GM12878 (cell line): Measurements from ENCODE around the gene OPCML. TPM values are rescaled to one million over a fixed set of nuclear protein-coding genes. Genes with fewer than 3 reads are reported as not detected.

Experiments used
- ATF3 ChIP-seq: IDR thresholded peaks from 2 replicates; pipeline ENCODE4 v1.6.1; 2011; ENCODE audit warnings: low read depth, mild to moderate bottlenecking, low read length, moderate library complexity, borderline replicate concordance; ENCODE audit errors: extremely low read depth
- ATF7 ChIP-seq: fragments of 450-650 bp; IDR thresholded peaks from 2 replicates; pipeline ENCODE4 v1.6.1; 2016; ENCODE audit warnings: low read depth, mild to moderate bottlenecking
- BRCA1 ChIP-seq: IDR thresholded peaks from 2 replicates; pipeline ENCODE4 v1.6.1; 2011; ENCODE audit warnings: low read depth, low read length, improper control_type of control experiment
- EED ChIP-seq: sonication (generic); IDR thresholded peaks from 2 replicates; pipeline ENCODE4 v1.6.1; 2016; ENCODE audit warnings: antibody characterized with exemption, low read depth
- ESRRA ChIP-seq: IDR thresholded peaks from 2 replicates; pipeline ENCODE4 v1.6.1; 2012; ENCODE audit warnings: mild to moderate bottlenecking, low read length, improper control_type of control experiment
- ETV6 ChIP-seq, 2 experiments: fragments of 450-650 bp in 1 of 2; IDR thresholded peaks in 1 of 2; conservative IDR thresholded peaks in 1 of 2; 2 replicates each; pipeline ENCODE4 v1.6.1; 2014; ENCODE audit warnings: antibody characterized with exemption in 1 of 2, borderline replicate concordance in 1 of 2, low read depth in 1 of 2, mild to moderate bottlenecking in 1 of 2, moderate library complexity in 1 of 2
- GABPA ChIP-seq: IDR thresholded peaks from 2 replicates; pipeline ENCODE4 v1.6.1; 2014; ENCODE audit warnings: antibody characterized with exemption, low read depth, mild to moderate bottlenecking, inconsistent platforms
- GATAD2B ChIP-seq: fragments of 450-650 bp; conservative IDR thresholded peaks from 2 replicates; pipeline ENCODE4 v1.6.1; 2017; ENCODE audit warnings: low read depth, mild to moderate bottlenecking, moderate library complexity
- IKZF2 ChIP-seq, 2 experiments: fragments of 450-650 bp; IDR thresholded peaks; 2 replicates each; pipeline ENCODE4 v1.6.1; 2017; ENCODE audit warnings: mild to moderate bottlenecking in 2 of 2, moderate library complexity in 2 of 2
- KDM1A ChIP-seq: fragments of 200-600 bp; sonication (generic); IDR thresholded peaks from 2 replicates; pipeline ENCODE4 v1.6.1; 2016; ENCODE audit warnings: borderline replicate concordance
- NBN ChIP-seq: fragments of 450-650 bp; IDR thresholded peaks from 2 replicates; pipeline ENCODE4 v1.6.1; 2016
- NFIC ChIP-seq: IDR thresholded peaks from 2 replicates; pipeline ENCODE4 v1.6.1; 2012; ENCODE audit warnings: low read depth, mild to moderate bottlenecking, inconsistent platforms, low read length, moderate library complexity
- NFXL1 ChIP-seq: fragments of 450-650 bp; IDR thresholded peaks from 2 replicates; pipeline ENCODE4 v1.6.1; 2017; ENCODE audit warnings: antibody characterized with exemption, mild to moderate bottlenecking, borderline replicate concordance
- NR2C1 ChIP-seq: fragments of 450-650 bp; IDR thresholded peaks from 2 replicates; pipeline ENCODE4 v1.6.1; 2017; ENCODE audit warnings: antibody characterized with exemption, mild to moderate bottlenecking, moderate library complexity
- NRF1 ChIP-seq: conservative IDR thresholded peaks from 2 replicates; pipeline ENCODE4 v1.6.1; 2011; ENCODE audit warnings: mild to moderate bottlenecking, low read depth, low read length, improper control_type of control experiment
- PBX3 ChIP-seq: IDR thresholded peaks from 2 replicates; pipeline ENCODE4 v1.6.1; 2011; ENCODE audit warnings: mild to moderate bottlenecking, low read depth, low read length, moderate library complexity; ENCODE audit not compliant: insufficient replicate concordance
- PKNOX1 ChIP-seq: fragments of 450-650 bp; IDR thresholded peaks from 2 replicates; pipeline ENCODE4 v1.6.1; 2016; ENCODE audit warnings: mild to moderate bottlenecking
- POLR2AphosphoS5 ChIP-seq: IDR thresholded peaks from 2 replicates; pipeline ENCODE4 v1.6.1; 2011; ENCODE audit warnings: mild to moderate bottlenecking, low read length, inconsistent platforms
- POU2F2 ChIP-seq: IDR thresholded peaks from 3 replicates; pipeline ENCODE4 v1.6.1; 2011; ENCODE audit warnings: low read depth, mild to moderate bottlenecking, low read length, borderline replicate concordance
- SMAD5 ChIP-seq: IDR thresholded peaks from 2 replicates; pipeline ENCODE4 v1.6.1; 2016; ENCODE audit warnings: antibody characterized with exemption, low read depth
- SUPT20H ChIP-seq: IDR thresholded peaks from 2 replicates; pipeline ENCODE4 v1.6.1; 2011; ENCODE audit warnings: low read depth, mild to moderate bottlenecking, low read length, moderate library complexity, borderline replicate concordance; ENCODE audit not compliant: control insufficient read depth
- USF2 ChIP-seq: IDR thresholded peaks from 2 replicates; pipeline ENCODE4 v1.6.1; 2011; ENCODE audit warnings: low read depth, low read length, improper control_type of control experiment, borderline replicate concordance
- polyA plus RNA-seq, 11 experiments: library from polyadenylated mRNA; depleted of rRNA in 4 of 11; unstranded in 6 of 11; stranded (reverse) in 5 of 11; fragments of >200 nt; fragmentation: Nextera tagmentation in 4 of 11; fragmentation: Illumina TruSeq in 1 of 11; extraction: Ambion mirVana in 4 of 11; extraction: Trizol in 1 of 11; gene quantifications; 1 replicate in 1 of 11; 2 replicates in 10 of 11; pipeline versions ENCODE4 v1.2.1 to v1.2.3, GENCODE V29; 2011 to 2016; ENCODE audit warnings: inconsistent platforms in 2 of 11, missing spikeins in 2 of 11, low read depth in 1 of 11
- total RNA-seq, 4 experiments: library from RNA; depleted of rRNA in 3 of 4; stranded (reverse); fragments of >200 nt in 3 of 4; fragmentation: Illumina TruSeq in 1 of 4; extraction: Trizol in 1 of 4; gene quantifications; 2 replicates each; pipeline versions ENCODE4 v1.2.1 to v1.2.3, GENCODE V29; 2013 to 2021
- TF ChIP-seq, protein P1 (sequence below), 3 experiments: IDR thresholded peaks in 2 of 3; conservative IDR thresholded peaks in 1 of 3; 2 replicates each; pipeline ENCODE4 v1.5.1; 2011; ENCODE audit warnings: low read depth in 3 of 3, low read length in 3 of 3, mild to moderate bottlenecking in 3 of 3, control low read depth in 2 of 3, moderate library complexity in 2 of 3, inconsistent platforms in 1 of 3, mixed read lengths in 1 of 3; ENCODE audit not compliant: control insufficient read depth in 2 of 3, insufficient read depth in 1 of 3; ENCODE audit errors: extremely low read depth in 1 of 3
- TF ChIP-seq, protein P2 (sequence below): fragments of 450-650 bp; IDR thresholded peaks from 2 replicates; pipeline ENCODE4 v1.6.1; 2017; ENCODE audit warnings: low read depth, mild to moderate bottlenecking, moderate library complexity

Gene OPCML
- total and polyA plus RNA-seq, 10 of the 15 experiments (the other 5 are each of a cell fraction or from before 2014, with no cell fraction given), result 0.84 TPM; not detected in 9

- no peak for TF ChIP-seq NR2C1
- TF ChIP-seq ETV6 (conservative IDR thresholded peaks at IDR 0.05 in 1 of 2, IDR thresholded peaks at IDR 0.05 in 1 of 2; ENCODE audit: borderline replicate concordance in 1 of 2, low read depth in 1 of 2), result peak in 1 of 2 experiments; percentile 58; a peak in 1 of 4 replicates
- no peak for TF ChIP-seq NRF1
- peak; percentile 76 for TF ChIP-seq EED
- no peak; the same call in 1 of the 2 replicates for TF ChIP-seq GABPA
- TF ChIP-seq BRCA1, result no peak
- TF ChIP-seq, protein P1, sequence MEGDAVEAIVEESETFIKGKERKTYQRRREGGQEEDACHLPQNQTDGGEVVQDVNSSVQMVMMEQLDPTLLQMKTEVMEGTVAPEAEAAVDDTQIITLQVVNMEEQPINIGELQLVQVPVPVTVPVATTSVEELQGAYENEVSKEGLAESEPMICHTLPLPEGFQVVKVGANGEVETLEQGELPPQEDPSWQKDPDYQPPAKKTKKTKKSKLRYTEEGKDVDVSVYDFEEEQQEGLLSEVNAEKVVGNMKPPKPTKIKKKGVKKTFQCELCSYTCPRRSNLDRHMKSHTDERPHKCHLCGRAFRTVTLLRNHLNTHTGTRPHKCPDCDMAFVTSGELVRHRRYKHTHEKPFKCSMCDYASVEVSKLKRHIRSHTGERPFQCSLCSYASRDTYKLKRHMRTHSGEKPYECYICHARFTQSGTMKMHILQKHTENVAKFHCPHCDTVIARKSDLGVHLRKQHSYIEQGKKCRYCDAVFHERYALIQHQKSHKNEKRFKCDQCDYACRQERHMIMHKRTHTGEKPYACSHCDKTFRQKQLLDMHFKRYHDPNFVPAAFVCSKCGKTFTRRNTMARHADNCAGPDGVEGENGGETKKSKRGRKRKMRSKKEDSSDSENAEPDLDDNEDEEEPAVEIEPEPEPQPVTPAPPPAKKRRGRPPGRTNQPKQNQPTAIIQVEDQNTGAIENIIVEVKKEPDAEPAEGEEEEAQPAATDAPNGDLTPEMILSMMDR (IDR thresholded peaks at IDR 0.05 in 2 of 3, conservative IDR thresholded peaks at IDR 0.05 in 1 of 3; ENCODE audit: control insufficient read depth in 2 of 3, extremely low read depth in 1 of 3, insufficient read depth in 1 of 3, low read depth in 3 of 3, low read length in 3 of 3), result no peak
- TF ChIP-seq NBN, result peak; percentile 85; the same call in 1 of the 2 replicates
- TF ChIP-seq GATAD2B, result 0 out of 2 replicates have a peak, but pooled peaks have one; percentile 49
- TF ChIP-seq NFIC, result peak; percentile 95
- TF ChIP-seq POU2F2, result peak; percentile 46; the same call in 1 of the 3 replicates
- TF ChIP-seq SMAD5, result no peak
- no peak for TF ChIP-seq ATF3
- TF ChIP-seq, protein P2, sequence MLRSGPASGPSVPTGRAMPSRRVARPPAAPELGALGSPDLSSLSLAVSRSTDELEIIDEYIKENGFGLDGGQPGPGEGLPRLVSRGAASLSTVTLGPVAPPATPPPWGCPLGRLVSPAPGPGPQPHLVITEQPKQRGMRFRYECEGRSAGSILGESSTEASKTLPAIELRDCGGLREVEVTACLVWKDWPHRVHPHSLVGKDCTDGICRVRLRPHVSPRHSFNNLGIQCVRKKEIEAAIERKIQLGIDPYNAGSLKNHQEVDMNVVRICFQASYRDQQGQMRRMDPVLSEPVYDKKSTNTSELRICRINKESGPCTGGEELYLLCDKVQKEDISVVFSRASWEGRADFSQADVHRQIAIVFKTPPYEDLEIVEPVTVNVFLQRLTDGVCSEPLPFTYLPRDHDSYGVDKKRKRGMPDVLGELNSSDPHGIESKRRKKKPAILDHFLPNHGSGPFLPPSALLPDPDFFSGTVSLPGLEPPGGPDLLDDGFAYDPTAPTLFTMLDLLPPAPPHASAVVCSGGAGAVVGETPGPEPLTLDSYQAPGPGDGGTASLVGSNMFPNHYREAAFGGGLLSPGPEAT, result peak; percentile 98
- no peak for TF ChIP-seq POLR2AphosphoS5
- no peak; the same call in 1 of the 2 replicates for TF ChIP-seq PKNOX1
- TF ChIP-seq SUPT20H, result no peak
- no peak for TF ChIP-seq PBX3
- TF ChIP-seq IKZF2 (IDR thresholded peaks at IDR 0.05), result peak; percentile 84 to 90
- no peak for TF ChIP-seq NFXL1
- TF ChIP-seq USF2, result no peak
- TF ChIP-seq KDM1A, result no peak
- no peak for TF ChIP-seq ESRRA
- TF ChIP-seq ATF7, result peak; percentile 83
Observed at GRCh38 chr11:133269267-133269666, 263.0 kb downstream of the OPCML start (continued).
